Fibroblast of skin of right biceps (primary cell): ENCODE data around the gene EML4.
"Not testable (repeated sequence)": the region's sequence is repeated elsewhere in the genome, so short reads cannot be mapped to it uniquely, and the experiment has no call there.

Source experiments
- DNase-seq: peaks from one replicate; pipeline ENCODE4 v3.0.0-alpha.2; 2013

EML4 gene

GRCh38 chr2:42361728-42362283, 192.7 kb downstream of the EML4 start:
- no peak for DNase-seq

DNA sequence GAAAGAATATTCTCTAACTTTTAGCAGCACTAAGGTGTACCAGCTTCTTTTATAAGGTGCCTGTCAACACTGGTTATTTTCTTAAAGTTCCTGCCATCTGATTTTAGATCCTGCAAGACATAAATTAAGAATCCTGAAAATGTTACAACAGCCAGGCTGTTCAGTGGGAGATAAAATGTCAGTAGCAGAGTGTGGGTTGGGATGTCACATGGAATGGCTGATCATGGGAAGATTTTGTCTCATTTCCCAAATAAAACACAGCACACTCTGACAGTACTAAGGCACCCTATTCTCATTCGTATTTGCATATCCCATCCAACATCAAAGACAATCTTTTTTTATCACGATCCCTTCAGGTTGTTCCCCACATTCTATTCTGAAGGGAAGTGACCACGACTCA, 194.3 kb downstream of the EML4 start:
- no peak for DNase-seq

GRCh38 chr2:42364658-42365057, 195.5 kb downstream of the EML4 start:
- DNase-seq, result no peak

DNA sequence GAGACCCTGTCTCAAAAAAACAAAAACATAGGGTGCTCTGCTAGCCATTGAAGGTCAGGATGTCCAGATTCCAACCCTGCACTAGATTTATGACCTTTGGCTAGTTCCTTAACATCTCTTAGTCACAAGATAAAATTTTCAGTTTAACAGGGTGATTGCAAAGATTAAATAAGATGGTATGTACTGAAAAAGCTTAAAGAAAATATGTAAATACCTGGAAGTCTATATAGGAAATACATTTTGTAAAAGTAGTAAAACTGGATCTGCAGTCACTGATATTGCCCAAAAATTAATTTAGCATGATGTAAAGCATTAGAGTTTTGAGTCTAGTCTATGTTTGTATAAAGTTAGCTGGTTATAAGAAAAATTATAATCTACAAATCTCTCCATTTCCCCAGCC, 197.3 kb downstream of the EML4 start:
- DNase-seq, result no peak

- no peak for DNase-seq
Measured at GRCh38 chr2:42367835-42368234, 198.7 kb downstream of the EML4 start.

DNA sequence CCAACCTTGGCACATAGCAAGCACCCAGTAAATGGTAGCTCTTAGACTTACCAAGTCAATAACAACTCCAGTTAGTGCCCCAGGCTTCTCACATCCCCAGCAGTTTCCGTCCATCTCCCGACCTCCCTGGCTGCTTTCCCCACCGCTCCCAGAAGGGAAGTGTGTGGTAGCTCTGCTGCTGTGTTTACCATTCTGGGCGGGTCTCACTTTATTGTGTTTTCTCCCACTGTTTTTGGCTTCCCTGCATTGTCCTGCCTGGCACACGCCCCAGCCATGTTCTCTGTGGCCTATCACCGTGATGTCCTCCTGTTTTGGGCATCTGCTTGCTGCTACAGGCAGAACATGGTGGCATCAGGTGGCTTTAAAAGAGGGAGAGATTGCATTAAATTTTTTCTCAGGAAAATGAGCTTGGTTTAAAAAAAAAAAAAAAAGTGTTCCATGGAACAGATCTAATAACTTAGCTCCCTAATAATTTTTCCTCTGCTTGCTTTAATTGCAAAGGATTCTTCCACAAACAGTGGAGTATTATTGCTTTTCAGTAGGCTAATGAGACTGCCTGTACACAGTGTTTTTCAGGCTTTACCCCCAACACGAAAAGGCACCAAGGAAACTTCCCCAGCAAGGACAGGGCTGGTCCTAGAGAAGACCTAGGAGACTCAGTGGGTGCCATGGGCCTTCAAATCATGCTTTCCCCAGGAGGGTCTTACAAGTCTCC, 199.8 kb downstream of the EML4 start:
- DNase-seq, result no peak

- no peak for DNase-seq
Measured at GRCh38 chr2:42369532-42370229, 200.5 kb downstream of the EML4 start.

GRCh38 chr2:42371611-42372473, 202.7 kb downstream of the EML4 start:
- peak; percentile 43 for DNase-seq

DNA sequence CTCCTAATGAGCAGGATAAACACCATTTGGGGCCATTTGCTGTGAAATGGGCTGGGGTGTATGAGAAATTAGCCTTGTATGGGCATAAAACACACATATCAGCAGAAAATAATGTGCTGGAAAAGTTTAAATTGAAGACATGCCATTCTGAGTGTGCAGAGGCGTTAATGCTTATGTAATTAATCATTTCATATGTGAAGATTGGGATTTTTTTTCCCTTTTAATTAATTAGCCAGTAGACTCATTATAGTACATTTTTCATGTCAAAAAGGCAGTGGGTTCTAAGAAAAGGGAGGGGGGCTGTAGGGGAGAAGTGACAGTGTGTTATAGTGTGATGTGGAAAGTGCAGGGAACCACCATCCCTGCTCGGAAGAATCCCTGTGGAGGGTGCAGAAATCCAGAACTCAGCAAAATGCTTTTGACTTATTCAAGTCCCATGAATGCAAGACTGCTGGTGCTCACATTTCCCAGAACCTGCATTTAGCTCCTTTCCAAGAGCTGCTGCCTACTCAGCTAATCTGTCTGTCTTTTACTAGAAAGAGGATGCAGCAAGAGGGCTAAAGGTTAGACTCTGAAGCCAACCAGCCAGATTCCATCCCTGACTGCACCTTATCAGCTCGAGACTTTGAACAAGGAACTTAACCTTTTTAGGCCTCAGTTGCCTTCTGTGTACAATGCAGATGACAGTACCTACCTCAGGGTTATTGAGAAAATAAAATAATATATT, 203.5 kb downstream of the EML4 start:
- DNase-seq, result no peak

DNA sequence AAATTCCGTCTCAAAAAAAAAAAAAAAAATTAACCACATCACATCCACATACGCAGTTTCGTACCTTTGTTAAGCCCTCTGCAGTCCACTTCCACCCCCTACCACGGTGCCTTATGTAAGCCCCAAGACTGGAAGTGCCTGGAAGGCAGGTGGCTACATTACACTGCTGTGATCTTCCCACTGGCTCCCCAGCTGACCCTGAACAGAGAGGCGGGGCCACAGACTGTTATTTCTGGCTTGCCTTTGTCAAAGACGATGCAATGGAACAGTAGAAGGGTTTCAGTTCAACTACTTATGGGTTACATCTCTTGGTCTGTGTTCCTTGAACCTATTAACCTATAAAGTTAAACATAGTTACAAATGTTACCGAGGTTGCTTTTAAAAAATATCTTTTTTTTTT, 207.6 kb downstream of the EML4 start:
- DNase-seq, result no peak

DNA sequence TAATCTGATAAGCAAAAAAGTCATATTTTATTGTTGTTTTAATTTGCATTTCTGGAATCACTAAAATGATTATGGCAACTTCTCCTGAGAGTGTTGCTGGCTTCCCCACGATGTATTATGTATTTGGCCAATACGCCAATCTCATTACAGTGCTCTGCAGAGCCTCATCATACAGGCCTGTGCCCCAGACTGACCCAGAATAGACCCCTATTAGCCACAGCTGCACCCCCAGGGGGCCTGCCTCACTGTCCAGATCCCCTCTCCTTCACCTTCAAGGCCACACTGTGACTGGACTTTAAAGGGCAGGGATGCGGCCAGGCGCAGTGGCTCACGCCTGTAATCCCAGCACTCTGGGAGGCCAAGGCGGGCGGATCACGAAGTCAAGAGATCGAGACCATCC, 209.3 kb downstream of the EML4 start:
- DNase-seq, result no peak

DNA sequence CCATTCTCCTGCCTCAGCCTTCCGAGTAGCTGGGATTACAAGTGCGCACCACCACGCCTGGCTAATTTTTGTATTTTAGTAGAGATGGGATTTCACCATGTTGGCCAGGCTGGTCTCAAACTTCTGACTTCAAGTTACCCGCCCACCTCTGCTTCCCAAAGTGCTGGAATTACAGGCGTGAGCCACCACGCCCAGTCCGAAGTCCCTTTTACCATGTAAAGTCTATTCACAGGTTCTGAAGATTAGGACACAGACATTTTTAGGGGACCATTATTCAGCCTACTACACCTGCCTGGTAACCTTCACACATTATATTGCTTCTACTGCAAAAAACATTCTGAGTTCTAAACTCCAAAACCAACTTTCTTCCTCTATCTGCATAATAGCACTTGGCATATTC, 210.9 kb downstream of the EML4 start:
- DNase-seq, result not testable (repeated sequence)

DNA sequence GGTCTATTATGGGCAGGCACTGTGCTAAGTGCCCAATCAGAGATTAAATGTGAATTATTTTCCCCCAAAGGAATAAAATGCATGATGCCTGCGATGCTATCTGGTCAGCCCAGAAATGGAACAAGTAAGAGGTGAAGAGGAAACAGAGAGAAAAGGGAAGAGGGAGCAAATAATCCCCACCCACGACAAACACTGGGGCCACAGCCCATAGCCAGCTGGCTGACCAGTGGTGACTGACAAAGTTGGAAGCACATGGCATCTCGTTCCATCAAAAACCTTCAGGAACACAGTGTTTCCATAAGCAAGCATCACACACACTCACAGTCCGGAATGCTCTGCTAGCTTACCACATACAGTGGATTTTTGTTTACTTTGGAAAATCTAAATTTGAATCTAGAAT, 213.0 kb downstream of the EML4 start:
- no peak for DNase-seq
